H9 (cell line): ENCODE results near the gene SPOCK3. TPM values are rescaled to one million over a fixed set of nuclear protein-coding genes. Genes with fewer than 3 reads are reported as not detected.

ENCODE experiments used
- DNase-seq: peaks from one replicate; pipeline ENCODE4 v3.0.0-alpha.2; 2017
- H2AFZ ChIP-seq: one replicate; pipeline ENCODE4 v1.6.1; 2013; ENCODE audit warnings: mild to moderate bottlenecking, low read length, control low read depth, moderate library complexity
- H2AK5ac ChIP-seq: 2 replicates; pipeline ENCODE4 v1.6.1; 2013; ENCODE audit warnings: low read length, control low read depth, mixed read lengths; ENCODE audit not compliant: insufficient read length
- H2BK120ac ChIP-seq: one replicate; pipeline ENCODE4 v1.6.1; 2013; ENCODE audit warnings: low read depth, mild to moderate bottlenecking, low read length, control low read depth, inconsistent platforms; ENCODE audit not compliant: poor library complexity, severe bottlenecking
- H2BK12ac ChIP-seq: 2 replicates; pipeline ENCODE4 v1.6.1; 2013; ENCODE audit warnings: low read length, control low read depth, mixed read lengths, low read depth; ENCODE audit not compliant: insufficient read length
- H2BK15ac ChIP-seq: 2 replicates; pipeline ENCODE4 v1.6.1; 2013; ENCODE audit warnings: low read depth, low read length, control low read depth
- H2BK20ac ChIP-seq: one replicate; pipeline ENCODE4 v1.6.1; 2013; ENCODE audit warnings: low read depth, mild to moderate bottlenecking, low read length, control low read depth, inconsistent platforms; ENCODE audit not compliant: poor library complexity, severe bottlenecking
- H2BK5ac ChIP-seq: 2 replicates; pipeline ENCODE4 v1.6.1; 2013; ENCODE audit warnings: low read length, control low read depth, mixed read lengths; ENCODE audit not compliant: insufficient read length
- H3K14ac ChIP-seq: 2 replicates; pipeline ENCODE4 v1.6.1; 2013; ENCODE audit warnings: low read length, control low read depth; ENCODE audit not compliant: insufficient read depth
- H3K18ac ChIP-seq: 2 replicates; pipeline ENCODE4 v1.6.1; 2013; ENCODE audit warnings: low read depth, mild to moderate bottlenecking, mixed read lengths, low read length, control low read depth; ENCODE audit not compliant: insufficient read length
- H3K23ac ChIP-seq: 2 replicates; pipeline ENCODE4 v1.6.1; 2013; ENCODE audit warnings: low read length, control low read depth, mixed read lengths, low read depth; ENCODE audit not compliant: insufficient read length
- H3K23me2 ChIP-seq: 2 replicates; pipeline ENCODE4 v1.6.1; 2013; ENCODE audit warnings: low read depth, mild to moderate bottlenecking, mixed read lengths, low read length, control low read depth; ENCODE audit not compliant: insufficient read length, poor library complexity, severe bottlenecking
- H3K27ac ChIP-seq: 2 replicates; pipeline ENCODE4 v1.5.1; 2013; ENCODE audit warnings: low read length, control low read depth, mixed read lengths, low read depth; ENCODE audit not compliant: insufficient read length
- H3K27me3 ChIP-seq: 2 replicates; pipeline ENCODE4 v1.6.1; 2013; ENCODE audit warnings: low read length, control low read depth, inconsistent platforms; ENCODE audit not compliant: insufficient read depth
- H3K4ac ChIP-seq: 2 replicates; pipeline ENCODE4 v1.6.1; 2013; ENCODE audit warnings: low read depth, mild to moderate bottlenecking, control low read depth, inconsistent platforms, low read length, moderate library complexity
- H3K4me1 ChIP-seq: 2 replicates; pipeline ENCODE4 v1.6.1; 2013; ENCODE audit warnings: low read length, control low read depth, inconsistent platforms; ENCODE audit not compliant: insufficient read depth
- H3K4me2 ChIP-seq: 2 replicates; pipeline ENCODE4 v1.6.1; 2013; ENCODE audit warnings: low read length, control low read depth, mixed read lengths; ENCODE audit not compliant: insufficient read length, insufficient read depth
- H3K56ac ChIP-seq: 2 replicates; pipeline ENCODE4 v1.6.1; 2013; ENCODE audit warnings: low read depth, mild to moderate bottlenecking, mixed read lengths, low read length, control low read depth; ENCODE audit not compliant: insufficient read length
- H3K79me1 ChIP-seq: 2 replicates; pipeline ENCODE4 v1.6.1; 2013; ENCODE audit warnings: low read depth, mild to moderate bottlenecking, moderate library complexity, low read length, control low read depth, inconsistent platforms; ENCODE audit not compliant: insufficient read depth, poor library complexity, severe bottlenecking
- H3K79me2 ChIP-seq: 2 replicates; pipeline ENCODE4 v1.6.1; 2013; ENCODE audit warnings: low read length, control low read depth, inconsistent platforms; ENCODE audit not compliant: insufficient read depth
- H3K9ac ChIP-seq: 2 replicates; pipeline ENCODE4 v1.6.1; 2013; ENCODE audit warnings: low read length, control low read depth, mixed read lengths; ENCODE audit not compliant: insufficient read length; ENCODE audit errors: extremely low read depth
- H3K9me3 ChIP-seq: one replicate; pipeline ENCODE4 v1.6.1; 2013; ENCODE audit warnings: low read depth, low read length, inconsistent platforms; ENCODE audit not compliant: control insufficient read depth
- H3T11ph ChIP-seq: one replicate; pipeline ENCODE4 v1.6.1; 2013; ENCODE audit warnings: mild to moderate bottlenecking, low read length, control low read depth, inconsistent platforms
- H4K20me1 ChIP-seq: one replicate; pipeline ENCODE4 v1.6.1; 2013; ENCODE audit not compliant: control insufficient read depth, insufficient read length, insufficient read depth
- H4K5ac ChIP-seq: 2 replicates; pipeline ENCODE4 v1.6.1; 2013; ENCODE audit warnings: low read depth, mild to moderate bottlenecking, mixed read lengths, low read length, control low read depth; ENCODE audit not compliant: insufficient read length
- H4K8ac ChIP-seq: replicated peaks from 2 replicates; pipeline ENCODE4 v1.6.1; 2013; ENCODE audit warnings: low read length, control low read depth, mixed read lengths, low read depth; ENCODE audit not compliant: insufficient read length
- H4K91ac ChIP-seq: 2 replicates; pipeline ENCODE4 v1.6.1; 2013; ENCODE audit warnings: low read depth, mild to moderate bottlenecking, moderate library complexity, mixed read lengths, low read length, control low read depth; ENCODE audit not compliant: insufficient read length
- H3K27ac Mint-ChIP-seq, 3 experiments: 2 replicates in 2 of 3; 3 replicates in 1 of 3; pipeline ENCODE4 v1.8.0; 2020 to 2021; ENCODE audit warnings: mixed read lengths in 3 of 3, mild to moderate bottlenecking in 1 of 3, moderate library complexity in 1 of 3
- H3K27me3 Mint-ChIP-seq: 2 replicates; pipeline ENCODE4 v1.8.0; 2021; ENCODE audit warnings: low read depth, mild to moderate bottlenecking, moderate library complexity, mixed read lengths
- H3K36me3 Mint-ChIP-seq, 3 experiments: 2 replicates in 2 of 3; 3 replicates in 1 of 3; pipeline ENCODE4 v1.8.0; 2020 to 2021; ENCODE audit warnings: low read depth in 3 of 3, mixed read lengths in 3 of 3; ENCODE audit not compliant: insufficient read depth in 1 of 3
- H3K4me1 Mint-ChIP-seq, 2 experiments: 2 replicates each; pipeline ENCODE4 v1.8.0; 2020; ENCODE audit warnings: mixed read lengths in 2 of 2
- H3K4me3 Mint-ChIP-seq, 2 experiments: 2 replicates in 1 of 2; 3 replicates in 1 of 2; pipeline ENCODE4 v1.8.0; 2020 to 2021; ENCODE audit warnings: mild to moderate bottlenecking in 2 of 2, mixed read lengths in 2 of 2, moderate library complexity in 1 of 2
- H3K9me3 Mint-ChIP-seq, 2 experiments: 2 replicates in 1 of 2; 3 replicates in 1 of 2; pipeline ENCODE4 v1.8.0; 2020; ENCODE audit warnings: mild to moderate bottlenecking in 2 of 2, mixed read lengths in 2 of 2, moderate library complexity in 1 of 2
- CTCF ChIP-seq: fragments of 200-600 bp; sonication (generic); conservative IDR thresholded peaks from 3 replicates; pipeline ENCODE4 v1.8.0; 2021; ENCODE audit warnings: antibody characterized with exemption, mild to moderate bottlenecking
- WGBS: extraction: QIAGEN DNeasy Blood & Tissue Kit; methylation state at CpG from one replicate; pipeline ENCODE4 v1.1.7; 2013; ENCODE audit warnings: missing lambda C conversion rate, low lambda C conversion rate, mixed read lengths; ENCODE audit not compliant: insufficient read length; ENCODE audit errors: extremely low coverage; 5-methylcytosine and 5-hydroxymethylcytosine counted together
- total RNA-seq: library from RNA; stranded (reverse); gene quantifications from 2 replicates; pipeline ENCODE4 v1.2.1, GENCODE V29; 2021

Gene SPOCK3
- total RNA-seq, 1 experiment from 2014 or later: 0.28 TPM

GRCh38 chr4:166882221-166882620 lies 352.1 kb downstream of the SPOCK3 start:
- Histone ChIP-seq H3K56ac (no peak overlapping the region), H2AK5ac (no peak overlapping the region), H2BK5ac (no peak overlapping the region), H2BK15ac (no peak overlapping the region), H4K5ac (no peak overlapping the region), H3K23me2 (no peaks in the 10 kb centered on the region), H3K9me3 (no peaks in the 10 kb centered on the region), H3T11ph (no peak overlapping the region), H2BK120ac (no peak overlapping the region), H4K20me1 (no peaks in the 10 kb centered on the region), H3K9ac (no peak overlapping the region), H3K27ac (no peak overlapping the region), H3K27me3 (no peaks in the 10 kb centered on the region), H3K18ac (no peak overlapping the region), H2AFZ (no peak overlapping the region), H3K4ac (no peak overlapping the region), H3K14ac (no peak overlapping the region), H2BK12ac (no peak overlapping the region), H3K23ac (no peak overlapping the region), H3K79me2 (no peaks in the 10 kb centered on the region), H3K4me2 (no peak overlapping the region), H3K4me1 (no peaks in the 10 kb centered on the region), H3K79me1 (no peaks in the 10 kb centered on the region), H2BK20ac (no peak overlapping the region), H4K91ac (no peak overlapping the region), H4K8ac (no peak overlapping the region)
- Mint-ChIP-seq H3K27ac (no peak overlapping the region), H3K27me3 (no peaks in the 10 kb centered on the region), H3K4me1 (peaks cover 0 to 4% of the 10 kb centered on the region in 2 experiments; a peak in 2 of 4 replicates), H3K9me3 (no peaks in the 10 kb centered on the region), H3K4me3 (no peak overlapping the region), H3K36me3 (no peaks in the 10 kb centered on the region)
- WGBS: no CpG with 5 or more reads among the region's 2 CpGs
- TF ChIP-seq CTCF: no peak
- DNase-seq: no peak
